WTC11 (cell line): ENCODE data around the gene IL17RC. TPM values are rescaled to one million over a fixed set of nuclear protein-coding genes. Genes with fewer than 3 reads are reported as not detected.

ENCODE experiments used
- ATAC-seq: fragments of 200-7000 bp; cut with Tn5 transposase; 2 replicates; pipeline ENCODE4 v1.10.0; 2021; ENCODE audit warnings: mild to moderate bottlenecking, moderate library complexity
- CTCF ChIA-PET: fragments of 300-600 bp; sonication (Branson Sonifier 250); formaldehyde crosslinking; loops from one replicate; lab custom pipeline; 2021; ENCODE audit warnings: antibody characterized with exemption; lab: Charles Lee
- POLR2A ChIA-PET: fragments of 350-600 bp; sonication (Branson Sonifier 250); formaldehyde crosslinking; loops from one replicate; lab custom pipeline; 2021; ENCODE audit warnings: antibody characterized with exemption; lab: Charles Lee
- DNase-seq: peaks from one replicate; pipeline ENCODE4 v3.0.0; 2021; ENCODE audit warnings: low spot score
- H3K27ac Mint-ChIP-seq: 2 replicates; pipeline ENCODE4 v1.8.0; 2021; ENCODE audit warnings: mixed read lengths
- H3K27me3 Mint-ChIP-seq: 2 replicates; pipeline ENCODE4 v1.8.0; 2021; ENCODE audit warnings: low read depth, mild to moderate bottlenecking, moderate library complexity, mixed read lengths
- H3K36me3 Mint-ChIP-seq: 2 replicates; pipeline ENCODE4 v1.8.0; 2021; ENCODE audit warnings: mixed read lengths
- H3K4me1 Mint-ChIP-seq: 2 replicates; pipeline ENCODE4 v1.8.0; 2022; ENCODE audit warnings: mixed read lengths
- H3K4me3 Mint-ChIP-seq: 2 replicates; pipeline ENCODE4 v1.8.0; 2021; ENCODE audit warnings: mild to moderate bottlenecking, moderate library complexity, mixed read lengths
- H3K9me3 Mint-ChIP-seq: 2 replicates; pipeline ENCODE4 v1.8.0; 2021; ENCODE audit warnings: mixed read lengths
- CBFB ChIP-seq: sonication (generic); formaldehyde crosslinking; IDR thresholded peaks from 2 replicates; pipeline ENCODE4 v1.8.1; 2022; ENCODE audit warnings: mild to moderate bottlenecking, low read depth, missing genetic modification reagents
- CREM ChIP-seq: sonication (generic); formaldehyde crosslinking; IDR thresholded peaks from 2 replicates; pipeline ENCODE4 v1.8.1; 2022; ENCODE audit warnings: mild to moderate bottlenecking, missing genetic modification reagents, moderate library complexity
- ELF4 ChIP-seq: sonication (generic); formaldehyde crosslinking; IDR thresholded peaks from 2 replicates; pipeline ENCODE4 v1.8.1; 2022; ENCODE audit warnings: low read depth, mild to moderate bottlenecking, moderate library complexity, missing genetic modification reagents
- FOXK1 ChIP-seq: sonication (generic); formaldehyde crosslinking; IDR thresholded peaks from 2 replicates; pipeline ENCODE4 v1.8.0; 2022; ENCODE audit warnings: mild to moderate bottlenecking, moderate library complexity, missing genetic modification reagents
- HMGA2 ChIP-seq: fragments of 250-450 bp; sonication (Bioruptor Pico); IDR thresholded peaks from 2 replicates; pipeline ENCODE4 v1.4.0; 2021; ENCODE audit warnings: mild to moderate bottlenecking, moderate library complexity
- JAZF1 ChIP-seq: fragments of 250-450 bp; sonication (Bioruptor Pico); IDR thresholded peaks from 2 replicates; pipeline ENCODE4 v1.9.0; 2021; ENCODE audit warnings: moderate library complexity, mild to moderate bottlenecking, inconsistent platforms
- MYBL2 ChIP-seq: sonication (generic); formaldehyde crosslinking; IDR thresholded peaks from 2 replicates; pipeline ENCODE4 v1.8.1; 2023; ENCODE audit warnings: mild to moderate bottlenecking, moderate library complexity, missing genetic modification reagents
- SOX15 ChIP-seq: fragments of 250-450 bp; sonication (Bioruptor Pico); IDR thresholded peaks from 2 replicates; pipeline ENCODE4 v1.9.0; 2021; ENCODE audit warnings: mild to moderate bottlenecking
- ZNF219 ChIP-seq: sonication (generic); formaldehyde crosslinking; IDR thresholded peaks from 2 replicates; pipeline ENCODE4 v1.8.0; 2023; ENCODE audit warnings: missing genetic modification reagents, mild to moderate bottlenecking, borderline replicate concordance
- ZNF396 ChIP-seq: fragments of 250-450 bp; sonication (Bioruptor Pico); IDR thresholded peaks from 2 replicates; pipeline ENCODE4 v1.8.0; 2021; ENCODE audit warnings: mild to moderate bottlenecking, moderate library complexity, borderline replicate concordance
- total RNA-seq: library from RNA; stranded (reverse); gene quantifications from 3 replicates; pipeline ENCODE4 v1.2.3, GENCODE V29; 2021
- TF ChIP-seq, protein P1 (sequence below): sonication (generic); formaldehyde crosslinking; conservative IDR thresholded peaks from 2 replicates; pipeline ENCODE4 v1.8.1; 2023; ENCODE audit warnings: mild to moderate bottlenecking, low read depth, missing genetic modification reagents, moderate library complexity
- TF ChIP-seq, protein P2 (sequence below): fragments of 250-450 bp; sonication (Bioruptor Pico); IDR thresholded peaks from 2 replicates; pipeline ENCODE4 v1.9.0; 2021; ENCODE audit warnings: mild to moderate bottlenecking, borderline replicate concordance
- TF ChIP-seq, protein P3 (sequence below): sonication (generic); formaldehyde crosslinking; conservative IDR thresholded peaks from 2 replicates; pipeline ENCODE4 v1.8.1; 2022; ENCODE audit warnings: mild to moderate bottlenecking, missing genetic modification reagents
- TF ChIP-seq, protein P4 (sequence below): sonication (generic); formaldehyde crosslinking; IDR thresholded peaks from 2 replicates; pipeline ENCODE4 v1.8.1; 2022; ENCODE audit warnings: low read depth, missing genetic modification reagents, borderline replicate concordance
- TF ChIP-seq, protein P5 (sequence below): sonication (generic); formaldehyde crosslinking; IDR thresholded peaks from 2 replicates; pipeline ENCODE4 v1.8.1; 2023; ENCODE audit warnings: mild to moderate bottlenecking, missing genetic modification reagents
- TF ChIP-seq, protein P6 (sequence below): fragments of 250-450 bp; sonication (Bioruptor Pico); IDR thresholded peaks from 2 replicates; pipeline ENCODE4 v1.8.0; 2021; ENCODE audit warnings: mild to moderate bottlenecking
- TF ChIP-seq, protein P7 (sequence below): sonication (generic); formaldehyde crosslinking; IDR thresholded peaks from 2 replicates; pipeline ENCODE4 v1.8.0; 2022; ENCODE audit warnings: mild to moderate bottlenecking, missing genetic modification reagents
- TF ChIP-seq, protein P8 (sequence below): sonication (generic); formaldehyde crosslinking; IDR thresholded peaks from 2 replicates; pipeline ENCODE4 v1.8.1; 2023; ENCODE audit warnings: mild to moderate bottlenecking, missing genetic modification reagents, moderate library complexity
- TF ChIP-seq, protein P9 (sequence below): sonication (generic); formaldehyde crosslinking; IDR thresholded peaks from 2 replicates; pipeline ENCODE4 v1.8.1; 2022; ENCODE audit warnings: missing genetic modification reagents, borderline replicate concordance

IL17RC gene
- total RNA-seq, 1 experiment from 2014 or later = 10.1 TPM

DNA sequence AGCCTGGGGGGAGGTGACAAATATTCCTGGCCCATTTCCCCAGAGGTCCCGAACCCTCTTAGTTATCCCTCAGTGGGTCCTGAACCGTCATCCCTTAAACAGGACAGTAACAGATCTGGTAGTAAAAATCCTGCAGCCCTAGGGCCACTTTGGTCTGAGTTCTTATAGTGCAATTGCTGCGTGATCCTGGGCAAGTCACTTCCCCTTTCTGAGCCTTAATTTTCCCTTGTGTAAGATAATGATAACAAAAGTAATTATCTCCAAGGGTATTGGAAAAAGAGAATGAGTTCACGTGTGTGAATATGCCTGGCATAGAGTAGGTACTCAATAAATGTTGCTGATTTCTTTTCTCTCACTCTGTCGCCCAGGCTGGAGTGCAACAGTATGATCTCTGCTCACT is 29.4 kb upstream of the IL17RC start (continued):
- TF ChIP-seq, protein P1, sequence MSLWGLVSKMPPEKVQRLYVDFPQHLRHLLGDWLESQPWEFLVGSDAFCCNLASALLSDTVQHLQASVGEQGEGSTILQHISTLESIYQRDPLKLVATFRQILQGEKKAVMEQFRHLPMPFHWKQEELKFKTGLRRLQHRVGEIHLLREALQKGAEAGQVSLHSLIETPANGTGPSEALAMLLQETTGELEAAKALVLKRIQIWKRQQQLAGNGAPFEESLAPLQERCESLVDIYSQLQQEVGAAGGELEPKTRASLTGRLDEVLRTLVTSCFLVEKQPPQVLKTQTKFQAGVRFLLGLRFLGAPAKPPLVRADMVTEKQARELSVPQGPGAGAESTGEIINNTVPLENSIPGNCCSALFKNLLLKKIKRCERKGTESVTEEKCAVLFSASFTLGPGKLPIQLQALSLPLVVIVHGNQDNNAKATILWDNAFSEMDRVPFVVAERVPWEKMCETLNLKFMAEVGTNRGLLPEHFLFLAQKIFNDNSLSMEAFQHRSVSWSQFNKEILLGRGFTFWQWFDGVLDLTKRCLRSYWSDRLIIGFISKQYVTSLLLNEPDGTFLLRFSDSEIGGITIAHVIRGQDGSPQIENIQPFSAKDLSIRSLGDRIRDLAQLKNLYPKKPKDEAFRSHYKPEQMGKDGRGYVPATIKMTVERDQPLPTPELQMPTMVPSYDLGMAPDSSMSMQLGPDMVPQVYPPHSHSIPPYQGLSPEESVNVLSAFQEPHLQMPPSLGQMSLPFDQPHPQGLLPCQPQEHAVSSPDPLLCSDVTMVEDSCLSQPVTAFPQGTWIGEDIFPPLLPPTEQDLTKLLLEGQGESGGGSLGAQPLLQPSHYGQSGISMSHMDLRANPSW (CRISPR knock-in tag) = no peak
- TF ChIP-seq ZNF396 (CRISPR knock-in tag) = no peak
- no peak for TF ChIP-seq ELF4
- TF ChIP-seq SOX15 = no peak
- TF ChIP-seq, protein P2, sequence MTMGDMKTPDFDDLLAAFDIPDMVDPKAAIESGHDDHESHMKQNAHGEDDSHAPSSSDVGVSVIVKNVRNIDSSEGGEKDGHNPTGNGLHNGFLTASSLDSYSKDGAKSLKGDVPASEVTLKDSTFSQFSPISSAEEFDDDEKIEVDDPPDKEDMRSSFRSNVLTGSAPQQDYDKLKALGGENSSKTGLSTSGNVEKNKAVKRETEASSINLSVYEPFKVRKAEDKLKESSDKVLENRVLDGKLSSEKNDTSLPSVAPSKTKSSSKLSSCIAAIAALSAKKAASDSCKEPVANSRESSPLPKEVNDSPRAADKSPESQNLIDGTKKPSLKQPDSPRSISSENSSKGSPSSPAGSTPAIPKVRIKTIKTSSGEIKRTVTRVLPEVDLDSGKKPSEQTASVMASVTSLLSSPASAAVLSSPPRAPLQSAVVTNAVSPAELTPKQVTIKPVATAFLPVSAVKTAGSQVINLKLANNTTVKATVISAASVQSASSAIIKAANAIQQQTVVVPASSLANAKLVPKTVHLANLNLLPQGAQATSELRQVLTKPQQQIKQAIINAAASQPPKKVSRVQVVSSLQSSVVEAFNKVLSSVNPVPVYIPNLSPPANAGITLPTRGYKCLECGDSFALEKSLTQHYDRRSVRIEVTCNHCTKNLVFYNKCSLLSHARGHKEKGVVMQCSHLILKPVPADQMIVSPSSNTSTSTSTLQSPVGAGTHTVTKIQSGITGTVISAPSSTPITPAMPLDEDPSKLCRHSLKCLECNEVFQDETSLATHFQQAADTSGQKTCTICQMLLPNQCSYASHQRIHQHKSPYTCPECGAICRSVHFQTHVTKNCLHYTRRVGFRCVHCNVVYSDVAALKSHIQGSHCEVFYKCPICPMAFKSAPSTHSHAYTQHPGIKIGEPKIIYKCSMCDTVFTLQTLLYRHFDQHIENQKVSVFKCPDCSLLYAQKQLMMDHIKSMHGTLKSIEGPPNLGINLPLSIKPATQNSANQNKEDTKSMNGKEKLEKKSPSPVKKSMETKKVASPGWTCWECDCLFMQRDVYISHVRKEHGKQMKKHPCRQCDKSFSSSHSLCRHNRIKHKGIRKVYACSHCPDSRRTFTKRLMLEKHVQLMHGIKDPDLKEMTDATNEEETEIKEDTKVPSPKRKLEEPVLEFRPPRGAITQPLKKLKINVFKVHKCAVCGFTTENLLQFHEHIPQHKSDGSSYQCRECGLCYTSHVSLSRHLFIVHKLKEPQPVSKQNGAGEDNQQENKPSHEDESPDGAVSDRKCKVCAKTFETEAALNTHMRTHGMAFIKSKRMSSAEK (CRISPR knock-in tag) = no peak
- TF ChIP-seq ZNF219 = no peak
- TF ChIP-seq, protein P3, sequence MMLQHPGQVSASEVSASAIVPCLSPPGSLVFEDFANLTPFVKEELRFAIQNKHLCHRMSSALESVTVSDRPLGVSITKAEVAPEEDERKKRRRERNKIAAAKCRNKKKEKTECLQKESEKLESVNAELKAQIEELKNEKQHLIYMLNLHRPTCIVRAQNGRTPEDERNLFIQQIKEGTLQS = no peak
- TF ChIP-seq CBFB (CRISPR knock-in tag) = no peak
- TF ChIP-seq HMGA2 (CRISPR knock-in tag) = no peak
- TF ChIP-seq, protein P4, sequence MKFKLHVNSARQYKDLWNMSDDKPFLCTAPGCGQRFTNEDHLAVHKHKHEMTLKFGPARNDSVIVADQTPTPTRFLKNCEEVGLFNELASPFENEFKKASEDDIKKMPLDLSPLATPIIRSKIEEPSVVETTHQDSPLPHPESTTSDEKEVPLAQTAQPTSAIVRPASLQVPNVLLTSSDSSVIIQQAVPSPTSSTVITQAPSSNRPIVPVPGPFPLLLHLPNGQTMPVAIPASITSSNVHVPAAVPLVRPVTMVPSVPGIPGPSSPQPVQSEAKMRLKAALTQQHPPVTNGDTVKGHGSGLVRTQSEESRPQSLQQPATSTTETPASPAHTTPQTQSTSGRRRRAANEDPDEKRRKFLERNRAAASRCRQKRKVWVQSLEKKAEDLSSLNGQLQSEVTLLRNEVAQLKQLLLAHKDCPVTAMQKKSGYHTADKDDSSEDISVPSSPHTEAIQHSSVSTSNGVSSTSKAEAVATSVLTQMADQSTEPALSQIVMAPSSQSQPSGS (CRISPR knock-in tag) = no peak
- TF ChIP-seq, protein P5, sequence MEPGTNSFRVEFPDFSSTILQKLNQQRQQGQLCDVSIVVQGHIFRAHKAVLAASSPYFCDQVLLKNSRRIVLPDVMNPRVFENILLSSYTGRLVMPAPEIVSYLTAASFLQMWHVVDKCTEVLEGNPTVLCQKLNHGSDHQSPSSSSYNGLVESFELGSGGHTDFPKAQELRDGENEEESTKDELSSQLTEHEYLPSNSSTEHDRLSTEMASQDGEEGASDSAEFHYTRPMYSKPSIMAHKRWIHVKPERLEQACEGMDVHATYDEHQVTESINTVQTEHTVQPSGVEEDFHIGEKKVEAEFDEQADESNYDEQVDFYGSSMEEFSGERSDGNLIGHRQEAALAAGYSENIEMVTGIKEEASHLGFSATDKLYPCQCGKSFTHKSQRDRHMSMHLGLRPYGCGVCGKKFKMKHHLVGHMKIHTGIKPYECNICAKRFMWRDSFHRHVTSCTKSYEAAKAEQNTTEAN = no peak
- no peak for TF ChIP-seq MYBL2 (CRISPR knock-in tag)
- TF ChIP-seq, protein P6, sequence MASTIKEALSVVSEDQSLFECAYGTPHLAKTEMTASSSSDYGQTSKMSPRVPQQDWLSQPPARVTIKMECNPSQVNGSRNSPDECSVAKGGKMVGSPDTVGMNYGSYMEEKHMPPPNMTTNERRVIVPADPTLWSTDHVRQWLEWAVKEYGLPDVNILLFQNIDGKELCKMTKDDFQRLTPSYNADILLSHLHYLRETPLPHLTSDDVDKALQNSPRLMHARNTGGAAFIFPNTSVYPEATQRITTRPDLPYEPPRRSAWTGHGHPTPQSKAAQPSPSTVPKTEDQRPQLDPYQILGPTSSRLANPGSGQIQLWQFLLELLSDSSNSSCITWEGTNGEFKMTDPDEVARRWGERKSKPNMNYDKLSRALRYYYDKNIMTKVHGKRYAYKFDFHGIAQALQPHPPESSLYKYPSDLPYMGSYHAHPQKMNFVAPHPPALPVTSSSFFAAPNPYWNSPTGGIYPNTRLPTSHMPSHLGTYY (CRISPR knock-in tag) = no peak
- no peak for TF ChIP-seq FOXK1 (CRISPR knock-in tag)

DNA sequence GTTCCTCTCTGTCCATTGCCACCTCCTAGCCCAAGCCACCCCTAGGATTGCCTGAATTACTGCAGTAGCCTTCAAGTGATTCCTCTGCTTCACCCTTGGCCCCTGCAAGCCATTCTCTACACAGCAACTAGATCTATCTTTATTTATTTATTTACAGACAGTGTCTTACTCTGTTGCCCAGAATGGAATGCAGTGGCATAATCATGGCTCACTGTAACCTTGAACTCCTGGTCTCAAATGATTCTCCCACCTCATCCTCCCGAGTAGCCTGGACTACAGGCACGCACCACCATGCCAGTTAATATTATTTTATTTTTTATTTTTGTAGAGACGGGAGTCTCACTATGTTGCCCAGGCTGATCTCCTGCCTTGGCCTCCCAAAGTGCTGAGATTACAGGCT is 28.4 kb upstream of the IL17RC start:
- POLR2A ChIA-PET = no interaction called here
- CTCF ChIA-PET = no interaction called here
- Mint-ChIP-seq H3K27ac (no peak overlapping the region; the same call in 1 of the 2 replicates), H3K4me3 (no peak overlapping the region), H3K9me3 (no peaks in the 10 kb centered on the region), H3K27me3 (peaks cover 7% of the 10 kb centered on the region), H3K4me1 (peaks cover 8% of the 10 kb centered on the region), H3K36me3 (peaks cover 14% of the 10 kb centered on the region)
- no peak for ATAC-seq
- no peak for DNase-seq
- TF ChIP-seq, protein P7, sequence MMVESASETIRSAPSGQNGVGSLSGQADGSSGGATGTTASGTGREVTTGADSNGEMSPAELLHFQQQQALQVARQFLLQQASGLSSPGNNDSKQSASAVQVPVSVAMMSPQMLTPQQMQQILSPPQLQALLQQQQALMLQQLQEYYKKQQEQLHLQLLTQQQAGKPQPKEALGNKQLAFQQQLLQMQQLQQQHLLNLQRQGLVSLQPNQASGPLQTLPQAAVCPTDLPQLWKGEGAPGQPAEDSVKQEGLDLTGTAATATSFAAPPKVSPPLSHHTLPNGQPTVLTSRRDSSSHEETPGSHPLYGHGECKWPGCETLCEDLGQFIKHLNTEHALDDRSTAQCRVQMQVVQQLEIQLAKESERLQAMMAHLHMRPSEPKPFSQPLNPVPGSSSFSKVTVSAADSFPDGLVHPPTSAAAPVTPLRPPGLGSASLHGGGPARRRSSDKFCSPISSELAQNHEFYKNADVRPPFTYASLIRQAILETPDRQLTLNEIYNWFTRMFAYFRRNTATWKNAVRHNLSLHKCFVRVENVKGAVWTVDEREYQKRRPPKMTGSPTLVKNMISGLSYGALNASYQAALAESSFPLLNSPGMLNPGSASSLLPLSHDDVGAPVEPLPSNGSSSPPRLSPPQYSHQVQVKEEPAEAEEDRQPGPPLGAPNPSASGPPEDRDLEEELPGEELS (CRISPR knock-in tag) = no peak
- TF ChIP-seq JAZF1 (no peak), CREM (no peak)
- TF ChIP-seq, protein P8, sequence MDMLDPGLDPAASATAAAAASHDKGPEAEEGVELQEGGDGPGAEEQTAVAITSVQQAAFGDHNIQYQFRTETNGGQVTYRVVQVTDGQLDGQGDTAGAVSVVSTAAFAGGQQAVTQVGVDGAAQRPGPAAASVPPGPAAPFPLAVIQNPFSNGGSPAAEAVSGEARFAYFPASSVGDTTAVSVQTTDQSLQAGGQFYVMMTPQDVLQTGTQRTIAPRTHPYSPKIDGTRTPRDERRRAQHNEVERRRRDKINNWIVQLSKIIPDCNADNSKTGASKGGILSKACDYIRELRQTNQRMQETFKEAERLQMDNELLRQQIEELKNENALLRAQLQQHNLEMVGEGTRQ (CRISPR knock-in tag) = no peak
- TF ChIP-seq, protein P9, sequence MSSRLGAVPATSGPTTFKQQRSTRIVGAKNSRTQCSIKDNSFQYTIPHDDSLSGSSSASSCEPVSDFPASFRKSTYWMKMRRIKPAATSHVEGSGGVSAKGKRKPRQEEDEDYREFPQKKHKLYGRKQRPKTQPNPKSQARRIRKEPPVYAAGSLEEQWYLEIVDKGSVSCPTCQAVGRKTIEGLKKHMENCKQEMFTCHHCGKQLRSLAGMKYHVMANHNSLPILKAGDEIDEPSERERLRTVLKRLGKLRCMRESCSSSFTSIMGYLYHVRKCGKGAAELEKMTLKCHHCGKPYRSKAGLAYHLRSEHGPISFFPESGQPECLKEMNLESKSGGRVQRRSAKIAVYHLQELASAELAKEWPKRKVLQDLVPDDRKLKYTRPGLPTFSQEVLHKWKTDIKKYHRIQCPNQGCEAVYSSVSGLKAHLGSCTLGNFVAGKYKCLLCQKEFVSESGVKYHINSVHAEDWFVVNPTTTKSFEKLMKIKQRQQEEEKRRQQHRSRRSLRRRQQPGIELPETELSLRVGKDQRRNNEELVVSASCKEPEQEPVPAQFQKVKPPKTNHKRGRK (CRISPR knock-in tag) = no peak
